WI38 (cell line): ENCODE results near the gene NAALADL2.

Source experiments
- H3K4me3 ChIP-seq: 2 replicates; pipeline ENCODE4 v1.5.1; 2011; ENCODE audit warnings: low read depth, mild to moderate bottlenecking, control low read depth, low read length
- TF ChIP-seq, protein P1 (sequence below): IDR thresholded peaks from 2 replicates; pipeline ENCODE4 v1.5.1; 2012; ENCODE audit warnings: low read depth, mild to moderate bottlenecking, control low read depth, low read length

NAALADL2 gene

GRCh38 chr3:174937478-174937877 is 78.3 kb downstream of the NAALADL2 start:
- H3K4me3 ChIP-seq = no peak overlapping the region
- TF ChIP-seq, protein P1, sequence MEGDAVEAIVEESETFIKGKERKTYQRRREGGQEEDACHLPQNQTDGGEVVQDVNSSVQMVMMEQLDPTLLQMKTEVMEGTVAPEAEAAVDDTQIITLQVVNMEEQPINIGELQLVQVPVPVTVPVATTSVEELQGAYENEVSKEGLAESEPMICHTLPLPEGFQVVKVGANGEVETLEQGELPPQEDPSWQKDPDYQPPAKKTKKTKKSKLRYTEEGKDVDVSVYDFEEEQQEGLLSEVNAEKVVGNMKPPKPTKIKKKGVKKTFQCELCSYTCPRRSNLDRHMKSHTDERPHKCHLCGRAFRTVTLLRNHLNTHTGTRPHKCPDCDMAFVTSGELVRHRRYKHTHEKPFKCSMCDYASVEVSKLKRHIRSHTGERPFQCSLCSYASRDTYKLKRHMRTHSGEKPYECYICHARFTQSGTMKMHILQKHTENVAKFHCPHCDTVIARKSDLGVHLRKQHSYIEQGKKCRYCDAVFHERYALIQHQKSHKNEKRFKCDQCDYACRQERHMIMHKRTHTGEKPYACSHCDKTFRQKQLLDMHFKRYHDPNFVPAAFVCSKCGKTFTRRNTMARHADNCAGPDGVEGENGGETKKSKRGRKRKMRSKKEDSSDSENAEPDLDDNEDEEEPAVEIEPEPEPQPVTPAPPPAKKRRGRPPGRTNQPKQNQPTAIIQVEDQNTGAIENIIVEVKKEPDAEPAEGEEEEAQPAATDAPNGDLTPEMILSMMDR = no peak

DNA sequence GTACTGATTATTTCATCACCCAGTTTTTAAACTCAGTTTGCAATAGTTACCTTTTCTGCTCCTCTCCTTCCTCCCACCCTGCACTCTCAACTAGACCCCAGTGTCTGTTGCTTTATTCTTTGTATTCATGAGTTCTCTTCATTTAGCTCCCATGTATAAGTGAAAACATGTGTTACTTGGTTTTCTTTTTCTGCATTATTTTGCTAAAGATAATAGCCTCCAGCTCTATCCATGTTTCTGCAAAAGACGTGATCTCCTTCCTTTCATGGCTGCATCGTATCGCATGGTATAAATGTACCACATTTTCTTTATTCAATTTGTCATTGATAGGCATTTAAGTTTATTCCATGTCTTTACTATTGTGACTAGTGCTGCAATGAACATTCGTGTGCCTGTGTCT is 79.0 kb downstream of the NAALADL2 start:
- TF ChIP-seq, protein P1 = no peak
- no peak overlapping the region for H3K4me3 ChIP-seq

DNA sequence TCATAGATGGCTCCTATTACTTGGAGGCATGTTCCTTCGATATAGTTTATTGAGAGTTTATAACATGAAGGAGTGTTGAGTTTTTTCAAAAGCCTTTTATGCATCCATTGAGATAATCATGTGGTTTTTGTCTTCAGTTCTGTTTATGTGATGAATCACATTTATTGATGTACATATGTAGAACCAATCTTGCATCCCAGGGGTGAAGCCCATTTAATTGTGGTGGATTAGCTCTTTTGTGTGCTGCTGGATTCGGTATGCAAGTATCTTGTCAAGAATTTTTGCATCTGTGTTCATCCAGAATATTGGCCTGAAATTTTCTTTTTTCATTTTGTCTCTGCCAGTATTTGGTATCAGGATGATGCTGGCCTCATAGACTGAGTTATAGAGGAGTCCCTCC is 81.0 kb downstream of the NAALADL2 start:
- TF ChIP-seq, protein P1 = no peak
- no peak overlapping the region for H3K4me3 ChIP-seq

DNA sequence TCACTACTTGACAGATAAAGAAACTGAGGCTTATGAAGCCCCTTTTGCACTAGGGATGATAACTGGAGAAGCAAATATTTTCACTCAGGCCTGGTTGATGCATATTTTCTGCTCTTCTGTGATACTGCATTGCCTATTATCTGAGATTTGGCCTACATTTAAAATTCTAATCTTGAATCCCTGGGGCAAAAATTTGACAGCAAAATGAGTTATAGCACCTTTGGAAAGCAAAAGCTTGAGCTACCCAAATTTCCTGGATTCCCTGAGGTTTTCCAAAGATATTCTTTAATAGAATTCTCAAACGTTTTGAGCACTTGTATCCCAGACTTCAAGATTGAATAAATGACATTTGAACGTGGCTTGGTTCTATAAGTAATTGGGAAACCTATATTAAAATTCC is 86.1 kb downstream of the NAALADL2 start:
- TF ChIP-seq, protein P1 = no peak
- H3K4me3 ChIP-seq = no peak overlapping the region

GRCh38 chr3:174945951-174946350 is 86.8 kb downstream of the NAALADL2 start:
- no peak overlapping the region for H3K4me3 ChIP-seq
- TF ChIP-seq, protein P1 = no peak

GRCh38 chr3:174949523-174949922 is 90.4 kb downstream of the NAALADL2 start:
- TF ChIP-seq, protein P1 = no peak

DNA sequence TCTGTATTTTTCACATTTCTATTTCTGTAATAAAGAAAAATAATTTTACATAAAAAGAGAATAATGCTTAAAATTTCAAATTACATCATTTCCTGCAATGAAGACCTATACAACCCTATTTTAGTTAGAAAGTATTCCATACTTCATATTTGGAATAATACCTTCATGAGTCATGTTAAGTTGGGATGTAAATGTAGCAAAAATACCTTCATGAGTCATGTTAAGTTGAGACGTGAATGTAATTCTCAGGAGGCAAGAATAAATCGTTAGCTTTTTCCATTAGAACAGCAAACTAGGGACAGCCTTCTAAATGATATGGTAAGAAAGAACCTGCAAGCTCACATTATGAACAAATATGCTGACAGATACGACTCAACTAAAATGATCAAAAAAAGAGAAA is 91.9 kb downstream of the NAALADL2 start:
- TF ChIP-seq, protein P1 = no peak
- H3K4me3 ChIP-seq = no peak overlapping the region

More at GRCh38 chr3:174949523-174949922, 90.4 kb downstream of the NAALADL2 start:
- no peak overlapping the region for H3K4me3 ChIP-seq
